HG03558 (cell line): ENCODE measurements around the gene CEACAM19.
"Not testable (repeated sequence)": the region's sequence is repeated elsewhere in the genome, so short reads cannot be mapped to it uniquely, and the experiment has no call there.

Experiments used
- ATAC-seq: cut with Tn5 transposase; IDR thresholded peaks from one replicate; pipeline ENCODE4 v1.9.1; 2021; ENCODE audit warnings: moderate number of reproducible peaks; ENCODE audit not compliant: unreplicated experiment; ENCODE audit errors: extremely low read depth

CEACAM19 gene

DNA sequence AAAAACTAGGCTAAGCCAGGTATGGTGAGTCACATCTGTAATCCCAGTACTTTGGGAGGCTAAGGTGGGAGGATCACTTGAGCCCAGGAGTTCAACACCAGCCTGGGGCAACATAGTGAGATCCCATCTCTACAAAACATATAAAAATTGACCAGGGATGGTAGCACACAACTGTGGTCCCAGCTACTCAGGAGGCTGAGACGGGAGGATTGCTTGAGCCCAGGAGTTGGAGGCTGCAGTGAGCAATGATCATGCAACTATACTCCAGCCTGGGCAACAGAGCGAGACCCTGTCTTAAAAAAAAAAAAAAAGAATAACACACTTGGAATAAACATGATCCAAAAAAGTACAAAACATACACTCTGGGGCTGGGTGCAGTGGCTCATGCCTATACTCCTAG lies 1.3 kb upstream of the CEACAM19 start:
- ATAC-seq, result not testable (repeated sequence)

DNA sequence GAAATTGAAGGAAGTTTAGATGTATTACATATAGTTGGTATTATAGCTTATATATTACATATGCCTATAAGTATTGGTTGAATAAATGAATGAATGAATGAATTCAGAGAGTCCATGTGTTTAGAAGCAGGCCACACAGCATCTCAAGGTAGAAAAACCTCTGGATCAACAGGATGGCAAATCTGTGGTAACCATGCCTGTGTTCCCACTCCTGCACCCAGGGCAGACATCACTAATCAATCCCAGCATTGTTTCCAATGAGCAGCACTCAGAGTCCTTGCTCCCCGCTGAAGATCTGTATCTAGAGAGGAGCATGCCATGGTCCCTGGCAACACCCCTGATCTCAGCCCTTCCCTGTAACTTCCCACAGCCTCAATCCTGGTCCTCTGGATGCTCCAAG lies 944 bp downstream of the CEACAM19 start:
- no peak for ATAC-seq

DNA sequence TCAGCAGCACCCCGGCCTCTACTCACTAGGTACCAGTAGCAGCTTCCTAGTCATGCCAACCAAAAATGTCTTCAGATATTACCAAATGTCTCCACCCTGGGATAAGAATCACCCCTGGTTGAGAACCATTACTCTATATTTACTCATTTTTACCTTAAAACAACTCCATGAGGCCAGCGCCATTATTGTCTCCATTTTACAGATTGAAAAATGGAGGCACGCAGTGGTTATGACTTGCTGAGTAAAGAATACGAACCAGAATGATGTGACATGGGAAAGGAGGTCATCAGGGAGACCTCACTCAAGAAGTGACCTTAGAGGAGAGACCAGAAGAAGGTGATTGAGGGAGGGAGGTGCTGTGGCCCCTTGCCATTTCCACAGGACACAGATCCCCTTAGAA lies 2.2 kb downstream of the CEACAM19 start:
- ATAC-seq, result no peak

- no peak for ATAC-seq
These were observed 4.2 kb downstream of the CEACAM19 start for GRCh38 chr19:44675521-44675920.

GRCh38 chr19:44677019-44677811 lies 5.9 kb downstream of the CEACAM19 start:
- no peak for ATAC-seq

DNA sequence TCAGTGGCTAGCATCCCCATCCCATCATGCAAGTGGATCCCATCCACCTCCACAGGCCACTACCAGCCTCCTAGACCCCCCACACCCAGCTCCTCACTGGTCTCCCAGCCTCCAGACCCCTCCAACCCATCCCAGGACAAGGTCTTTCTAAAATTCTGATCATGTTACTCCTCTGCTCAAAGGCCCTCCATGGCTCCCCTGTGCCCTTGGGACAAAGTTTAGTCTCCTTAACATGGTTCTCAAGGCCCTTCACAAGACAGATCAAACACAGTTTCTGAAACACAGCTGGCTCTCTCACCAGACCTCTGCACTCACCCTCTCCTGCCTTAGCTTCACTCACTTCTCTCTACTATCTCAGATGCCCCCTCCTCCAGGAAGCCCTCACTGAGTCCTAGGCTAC lies 9.3 kb downstream of the CEACAM19 start:
- no peak for ATAC-seq

DNA sequence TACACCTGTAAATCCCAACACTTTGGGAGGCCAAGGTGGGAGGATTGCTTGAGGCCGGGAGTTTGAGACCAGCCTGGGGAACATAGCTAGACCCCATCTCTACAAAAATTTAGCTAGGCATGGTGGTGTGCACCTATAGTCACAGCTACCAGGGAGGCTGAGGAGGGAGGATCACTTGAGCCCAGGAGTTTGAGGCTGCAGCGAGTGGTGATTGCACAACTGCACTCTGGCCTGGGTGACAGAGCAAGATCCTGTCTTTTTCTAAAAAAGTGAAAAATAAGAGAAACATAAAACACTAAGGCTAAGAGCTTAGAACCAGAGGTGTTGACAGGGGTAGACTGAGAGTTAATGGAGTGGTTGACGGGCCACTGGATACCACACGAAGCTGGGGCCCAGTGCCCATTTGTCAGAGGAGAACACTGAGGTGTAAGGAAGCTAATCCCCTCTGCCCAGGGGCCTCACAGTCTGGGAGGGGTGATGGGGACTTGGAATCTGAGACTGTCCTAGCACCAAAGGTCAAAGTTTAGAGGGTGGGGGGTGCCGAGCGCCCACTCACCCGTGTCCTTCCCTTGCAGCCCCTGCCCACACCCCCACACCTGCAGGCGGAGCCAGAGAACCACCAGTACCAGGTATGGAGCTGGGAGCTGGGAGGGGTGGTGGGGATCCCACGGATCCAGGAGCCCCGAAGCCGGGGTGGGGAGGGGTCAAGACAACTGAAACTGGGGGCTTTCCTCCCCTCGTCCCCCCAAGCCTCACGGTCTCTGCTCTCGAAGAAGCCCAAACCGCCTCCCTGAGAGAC lies 10.9 kb downstream of the CEACAM19 start:
- no peak for ATAC-seq

GRCh38 chr19:44682807-44683206 lies 11.5 kb downstream of the CEACAM19 start:
- ATAC-seq, result no peak

DNA sequence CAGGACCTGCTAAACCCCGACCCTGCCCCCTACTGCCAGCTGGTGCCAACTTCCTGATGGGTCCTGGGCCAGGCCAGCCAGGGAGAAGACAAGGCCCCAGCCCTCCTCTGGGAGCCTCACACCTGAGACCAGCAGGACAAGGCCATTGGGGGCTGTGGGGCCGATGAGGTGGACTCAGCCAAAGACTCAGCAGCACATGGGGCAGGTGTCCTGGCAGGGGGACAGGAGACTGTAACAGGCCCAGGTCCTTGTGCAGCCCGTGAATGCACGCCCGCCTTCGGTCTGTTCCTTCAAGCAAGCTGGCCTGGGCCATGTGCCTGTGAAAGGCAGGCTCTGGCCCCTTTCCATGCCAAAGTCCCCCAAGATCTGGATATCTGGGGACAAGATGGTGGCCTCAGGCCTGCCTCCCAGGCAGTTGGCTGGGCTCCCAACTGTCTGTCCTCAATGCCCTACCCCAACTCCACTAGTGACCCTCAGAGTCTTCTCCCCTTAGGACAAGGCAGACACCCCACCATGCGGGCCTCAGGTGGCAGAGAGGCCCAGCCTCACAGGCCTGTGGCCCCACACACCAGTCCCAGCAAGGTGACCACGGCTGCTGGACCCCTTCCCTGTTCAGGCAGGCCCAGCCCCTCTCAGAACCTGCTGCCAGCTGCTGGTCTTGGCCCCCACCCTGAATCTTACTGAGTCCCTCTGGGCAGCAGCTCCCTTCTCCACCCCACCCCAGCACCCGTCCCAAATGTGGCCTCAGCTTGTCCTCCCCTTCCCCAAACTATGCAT lies 12.3 kb downstream of the CEACAM19 start:
- no peak for ATAC-seq

GRCh38 chr19:44684396-44684795 lies 13.1 kb downstream of the CEACAM19 start:
- ATAC-seq, result not testable (repeated sequence)

GRCh38 chr19:44684892-44685863 lies 13.9 kb downstream of the CEACAM19 start:
- no peak for ATAC-seq

- no peak for ATAC-seq
These were observed 14.6 kb downstream of the CEACAM19 start for GRCh38 chr19:44685877-44686276.

GRCh38 chr19:44686896-44687295 lies 15.6 kb downstream of the CEACAM19 start:
- ATAC-seq, result no peak

GRCh38 chr19:44687888-44688287 lies 16.6 kb downstream of the CEACAM19 start:
- no peak for ATAC-seq

GRCh38 chr19:44689290-44690130 lies 18.2 kb downstream of the CEACAM19 start:
- ATAC-seq, result no peak

GRCh38 chr19:44690131-44690440 lies 18.8 kb downstream of the CEACAM19 start:
- no peak for ATAC-seq

- no peak for ATAC-seq
These were observed 21.1 kb downstream of the CEACAM19 start for GRCh38 chr19:44692379-44692721.

GRCh38 chr19:44694184-44694579 lies 22.9 kb downstream of the CEACAM19 start:
- ATAC-seq, result no peak
